PFSK-1 (cell line): Measurements from ENCODE around the gene INSIG1.

Experiments
- POLR2AphosphoS5 ChIP-seq: IDR thresholded peaks from 2 replicates; pipeline ENCODE4 v1.6.1; 2012; ENCODE audit warnings: low read depth, mild to moderate bottlenecking, control low read depth, low read length, moderate library complexity
- REST ChIP-seq, 2 experiments: IDR thresholded peaks; 2 replicates each; pipeline versions ENCODE4 v1.6.1 to v1.8.0; 2011 to 2012; ENCODE audit warnings: low read depth in 2 of 2, low read length in 2 of 2, control low read depth in 1 of 2, inconsistent platforms in 1 of 2, mild to moderate bottlenecking in 1 of 2, moderate library complexity in 1 of 2; ENCODE audit not compliant: insufficient read depth in 1 of 2
- SIN3A ChIP-seq: IDR thresholded peaks from 2 replicates; pipeline ENCODE4 v1.6.1; 2012; ENCODE audit warnings: mild to moderate bottlenecking, low read length, moderate library complexity, borderline replicate concordance; ENCODE audit not compliant: insufficient read depth

GRCh38 chr7:155251831-155252230 is 45.8 kb upstream of the INSIG1 start:
- TF ChIP-seq REST (IDR thresholded peaks at IDR 0.05; ENCODE audit: insufficient read depth in 1 of 2, low read depth in 2 of 2, low read length in 2 of 2), result no peak
- TF ChIP-seq POLR2AphosphoS5, result no peak
- TF ChIP-seq SIN3A, result no peak
